Astrocyte of the spinal cord (primary cell): ENCODE data around the gene PKP4.
A peak's percentile ranks its signal among the peaks of the same experiment; 100 is the strongest.

ENCODE experiments used
- DNase-seq: peaks from one replicate; pipeline ENCODE4 v3.0.0; 2011; ENCODE audit warnings: low read depth, low spot score
- H3K4me3 ChIP-seq: 2 replicates; pipeline ENCODE4 v1.5.1; 2011; ENCODE audit warnings: low read depth, mild to moderate bottlenecking, low read length, moderate library complexity
- CTCF ChIP-seq: IDR thresholded peaks from 2 replicates; pipeline ENCODE4 v1.5.1; 2012; ENCODE audit warnings: low read depth, mild to moderate bottlenecking, low read length, inconsistent platforms
- in situ Hi-C: cut with HindIII; loops from 2 replicates; pipeline ENCODE4 v1.10.0; 2017; ENCODE audit warnings: low sequenced_read_pairs

PKP4 gene

GRCh38 chr2:158635961-158636601 is 179.3 kb downstream of the PKP4 start:
- in situ Hi-C loops = no loop called here
- H3K4me3 ChIP-seq = no peak overlapping the region
- DNase-seq = no peak
- TF ChIP-seq CTCF = no peak

- no peak overlapping the region for H3K4me3 ChIP-seq
- DNase-seq = no peak
- in situ Hi-C loops = no loop called here
- TF ChIP-seq CTCF = no peak
These were observed 180.6 kb downstream of the PKP4 start for GRCh38 chr2:158637357-158637756.

- in situ Hi-C loops = no loop called here
- no peak overlapping the region for H3K4me3 ChIP-seq
- DNase-seq = peak; percentile 77
- no peak for TF ChIP-seq CTCF
These were observed 187.4 kb downstream of the PKP4 start for GRCh38 chr2:158644139-158644538.

- no peak overlapping the region for H3K4me3 ChIP-seq
- DNase-seq = no peak
- in situ Hi-C loops = no loop called here
- no peak for TF ChIP-seq CTCF
These were observed 188.5 kb downstream of the PKP4 start for GRCh38 chr2:158645299-158645698.

GRCh38 chr2:158647436-158648231 is 190.9 kb downstream of the PKP4 start:
- no peak for DNase-seq
- TF ChIP-seq CTCF = no peak
- in situ Hi-C loops = no loop called here
- no peak overlapping the region for H3K4me3 ChIP-seq

GRCh38 chr2:158649846-158650245 is 193.1 kb downstream of the PKP4 start:
- in situ Hi-C loops = no loop called here
- H3K4me3 ChIP-seq = no peak overlapping the region
- DNase-seq = no peak
- no peak for TF ChIP-seq CTCF
